ENCODE results near the gene MED13L. TPM values are rescaled to one million over a fixed set of nuclear protein-coding genes. Genes with fewer than 3 reads are reported as not detected.

Gene MED13L
- total and polyA plus RNA-seq, 2 of the 8 experiments (the other 6 are each of a cell fraction or from before 2014, with no cell fraction given) = 15.9 to 51.7 TPM

- H4K91ac ChIP-seq (replicated peaks; ENCODE audit: insufficient read length, low read length) = no peak overlapping the region
- H3K27me3 ChIP-seq (replicated peaks in 1 of 4; ENCODE audit: control insufficient read depth in 3 of 4, extremely low read depth in 1 of 4, insufficient read depth in 3 of 4, low read length in 3 of 4) = no peaks in the 10 kb centered on the region
- H3K4me2 ChIP-seq (ENCODE audit: insufficient read depth in 1 of 2, low read depth in 2 of 2, low read length in 2 of 2) = no peak overlapping the region
- no peak overlapping the region for H3K27ac ChIP-seq (ENCODE audit: low read depth, low read length)
- no peaks in the 10 kb centered on the region; a peak in 1 of 7 replicates for H3K4me1 ChIP-seq (replicated peaks in 1 of 4; ENCODE audit: control insufficient read depth in 3 of 4, insufficient read depth in 4 of 4, low read length in 3 of 4)
- H2AK5ac ChIP-seq (ENCODE audit: low read depth, low read length) = no peak overlapping the region
- no peak for DNase-seq (ENCODE audit: low read depth in 1 of 2, low spot score in 2 of 2)
- no peak for FAIRE-seq
- no peak overlapping the region for H2BK12ac ChIP-seq (ENCODE audit: low read depth, low read length)
- no peak overlapping the region for H3K9ac ChIP-seq (replicated peaks in 1 of 4; ENCODE audit: extremely low read depth in 1 of 4, low read depth in 3 of 4, low read length in 3 of 4)
- ChIA-PET CTCF (ENCODE audit: partially characterized antibody) (interaction anchor here (0.6 to 1.9 kb wide), 5 partner anchors 12 to 666 kb away, joined by 3 to 8 read pairs (median 4); no protein-coding TSS in a partner anchor), POLR2A (ENCODE audit: partially characterized antibody) (no interaction called here)
- TF ChIP-seq POLR2AphosphoS5 (IDR thresholded peaks at IDR 0.05; ENCODE audit: low read depth, low read length) = no peak
- TF ChIP-seq RAD21 (IDR thresholded peaks at IDR 0.05 in 1 of 2, conservative IDR thresholded peaks at IDR 0.05 in 1 of 2; ENCODE audit: low read depth in 2 of 2, low read length in 2 of 2) = no peak
- TF ChIP-seq HDAC6 (IDR thresholded peaks at IDR 0.05; ENCODE audit: low read depth, low read length) = no peak
- TF ChIP-seq GTF2F1 (IDR thresholded peaks at IDR 0.05; ENCODE audit: borderline replicate concordance, low read depth, low read length) = no peak
- TF ChIP-seq SIX5 (IDR thresholded peaks at IDR 0.05; ENCODE audit: low read depth, low read length) = no peak
- no peak for TF ChIP-seq SIRT6 (IDR thresholded peaks at IDR 0.05; ENCODE audit: low read length)
- no peak for TF ChIP-seq BCL11A (IDR thresholded peaks at IDR 0.05; ENCODE audit: low read depth in 2 of 2, low read length in 2 of 2)
- H3K9me3 ChIP-seq (ENCODE audit: insufficient read depth in 2 of 2, low read depth in 1 of 2, low read length in 1 of 2) = no peaks in the 10 kb centered on the region
- H3K4me3 ChIP-seq (ENCODE audit: extremely low read depth in 1 of 4, insufficient read depth in 2 of 4, low read depth in 3 of 4, low read length in 4 of 4) = no peak overlapping the region
- no peak overlapping the region for H2BK15ac ChIP-seq (ENCODE audit: low read length)
- H2BK5ac ChIP-seq (ENCODE audit: low read depth, low read length) = no peak overlapping the region
- no peaks in the 10 kb centered on the region for H3K79me1 ChIP-seq (ENCODE audit: low read depth, low read length)
- H4K8ac ChIP-seq (ENCODE audit: extremely low read depth, insufficient read depth, low read length) = no peak overlapping the region
- no peak overlapping the region for H2AFZ ChIP-seq (ENCODE audit: low read length)
- 94% methylated on average over 3 of the region's 3 CpGs; no CpG with 5 or more reads in 1 of the 2 experiments for WGBS, 2 experiments (ENCODE audit: extremely low coverage in 1 of 2, insufficient coverage in 1 of 2, insufficient read length in 1 of 2, insufficient replicate concordance in 2 of 2, low coverage in 1 of 2, low lambda C conversion rate in 2 of 2, missing lambda C conversion rate in 1 of 2)
- no peaks in the 10 kb centered on the region for H3K36me3 ChIP-seq (ENCODE audit: control insufficient read depth in 2 of 4, insufficient read depth in 4 of 4, low read length in 3 of 4)
- peaks cover 2 to 3% of the 10 kb centered on the region in 2 experiments for H4K20me1 ChIP-seq (replicated peaks in 1 of 2; ENCODE audit: control insufficient read depth in 1 of 2, insufficient read depth in 2 of 2, low read length in 2 of 2)
- peaks cover 0 to 11% of the 10 kb centered on the region in 2 experiments; a peak in 2 of 4 replicates for H3K79me2 ChIP-seq (ENCODE audit: control insufficient read depth in 1 of 2, insufficient read depth in 2 of 2, low read length in 2 of 2)
- no peak overlapping the region for H3K56ac ChIP-seq (replicated peaks; ENCODE audit: insufficient read length, low read depth, low read length)
- no peak overlapping the region for H2BK120ac ChIP-seq (replicated peaks; ENCODE audit: low read depth, low read length)
- H3K4ac ChIP-seq (replicated peaks; ENCODE audit: insufficient read length, low read depth, low read length) = no peak overlapping the region
- H3K23me2 ChIP-seq (ENCODE audit: low read depth, low read length) = no peaks in the 10 kb centered on the region
- H3K18ac ChIP-seq (ENCODE audit: extremely low read depth, low read length) = no peak overlapping the region
- H4K5ac ChIP-seq (ENCODE audit: insufficient read length, low read depth, low read length) = no peak overlapping the region
- no peak overlapping the region for H3K14ac ChIP-seq (ENCODE audit: insufficient read length)
- H2BK20ac ChIP-seq (ENCODE audit: low read length) = no peak overlapping the region
- no peak overlapping the region for H3K23ac ChIP-seq (ENCODE audit: insufficient read length)
These were observed 221.4 kb downstream of the MED13L start for GRCh38 chr12:116055895-116056607.
